Measurements from ENCODE around the gene CYB5R4.

DNA sequence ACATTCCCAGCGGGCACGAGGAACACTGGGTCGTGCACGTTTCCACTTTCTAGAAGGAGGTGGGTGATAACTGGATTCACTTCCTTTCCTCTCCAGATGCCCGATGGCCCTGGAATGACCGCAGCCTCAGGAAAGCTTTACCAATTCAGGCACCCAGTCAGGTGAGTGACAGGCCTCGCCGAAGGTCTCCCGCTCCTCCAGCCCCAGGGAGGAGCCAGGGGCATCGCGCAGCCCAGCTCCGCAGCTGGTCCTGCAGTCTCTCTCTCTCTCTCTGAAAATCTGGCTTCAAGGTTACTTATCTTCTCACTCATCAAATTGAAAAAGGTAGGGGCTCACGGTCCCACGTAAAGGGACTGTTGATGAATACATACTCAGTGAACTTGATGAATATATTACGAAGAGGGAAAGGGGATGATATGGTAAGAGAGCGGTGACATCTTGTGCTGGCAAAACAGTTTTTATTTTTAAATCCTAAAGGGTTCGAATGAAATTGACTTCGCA lies 5.4 kb upstream of the CYB5R4 start:
- TF ChIP-seq SIN3A (IDR thresholded peaks at IDR 0.05; ENCODE audit: low read depth, low read length) (no peak), SP1 (IDR thresholded peaks at IDR 0.05; ENCODE audit: low read depth, low read length) (no peak), E4F1 (IDR thresholded peaks at IDR 0.05; ENCODE audit: borderline replicate concordance, partially characterized antibody) (no peak), CEBPB (IDR thresholded peaks at IDR 0.05; ENCODE audit: borderline replicate concordance in 1 of 2, low read depth in 2 of 2, low read length in 2 of 2) (no peak), TAF1 (IDR thresholded peaks at IDR 0.05; ENCODE audit: borderline replicate concordance, low read depth, low read length) (no peak), CHD2 (IDR thresholded peaks at IDR 0.05; ENCODE audit: borderline replicate concordance, low read depth, low read length) (no peak), ATF2 (IDR thresholded peaks at IDR 0.05; ENCODE audit: low read length) (no peak), ATF7 (IDR thresholded peaks at IDR 0.05; ENCODE audit: low read depth) (no peak), PBX3 (IDR thresholded peaks at IDR 0.05; ENCODE audit: insufficient replicate concordance, low read depth, low read length) (no peak), REST (IDR thresholded peaks at IDR 0.05; ENCODE audit: low read depth, low read length) (no peak), USF1 (IDR thresholded peaks at IDR 0.05; ENCODE audit: borderline replicate concordance, extremely low read length, insufficient read depth, low read depth, low read length) (no peak)
- TF ChIP-seq, protein P1, sequence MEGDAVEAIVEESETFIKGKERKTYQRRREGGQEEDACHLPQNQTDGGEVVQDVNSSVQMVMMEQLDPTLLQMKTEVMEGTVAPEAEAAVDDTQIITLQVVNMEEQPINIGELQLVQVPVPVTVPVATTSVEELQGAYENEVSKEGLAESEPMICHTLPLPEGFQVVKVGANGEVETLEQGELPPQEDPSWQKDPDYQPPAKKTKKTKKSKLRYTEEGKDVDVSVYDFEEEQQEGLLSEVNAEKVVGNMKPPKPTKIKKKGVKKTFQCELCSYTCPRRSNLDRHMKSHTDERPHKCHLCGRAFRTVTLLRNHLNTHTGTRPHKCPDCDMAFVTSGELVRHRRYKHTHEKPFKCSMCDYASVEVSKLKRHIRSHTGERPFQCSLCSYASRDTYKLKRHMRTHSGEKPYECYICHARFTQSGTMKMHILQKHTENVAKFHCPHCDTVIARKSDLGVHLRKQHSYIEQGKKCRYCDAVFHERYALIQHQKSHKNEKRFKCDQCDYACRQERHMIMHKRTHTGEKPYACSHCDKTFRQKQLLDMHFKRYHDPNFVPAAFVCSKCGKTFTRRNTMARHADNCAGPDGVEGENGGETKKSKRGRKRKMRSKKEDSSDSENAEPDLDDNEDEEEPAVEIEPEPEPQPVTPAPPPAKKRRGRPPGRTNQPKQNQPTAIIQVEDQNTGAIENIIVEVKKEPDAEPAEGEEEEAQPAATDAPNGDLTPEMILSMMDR (IDR thresholded peaks at IDR 0.05 in 2 of 3, conservative IDR thresholded peaks at IDR 0.05 in 1 of 3; ENCODE audit: control insufficient read depth in 2 of 3, extremely low read depth in 1 of 3, insufficient read depth in 1 of 3, low read depth in 3 of 3, low read length in 3 of 3): no peak
- TF ChIP-seq, protein P2, sequence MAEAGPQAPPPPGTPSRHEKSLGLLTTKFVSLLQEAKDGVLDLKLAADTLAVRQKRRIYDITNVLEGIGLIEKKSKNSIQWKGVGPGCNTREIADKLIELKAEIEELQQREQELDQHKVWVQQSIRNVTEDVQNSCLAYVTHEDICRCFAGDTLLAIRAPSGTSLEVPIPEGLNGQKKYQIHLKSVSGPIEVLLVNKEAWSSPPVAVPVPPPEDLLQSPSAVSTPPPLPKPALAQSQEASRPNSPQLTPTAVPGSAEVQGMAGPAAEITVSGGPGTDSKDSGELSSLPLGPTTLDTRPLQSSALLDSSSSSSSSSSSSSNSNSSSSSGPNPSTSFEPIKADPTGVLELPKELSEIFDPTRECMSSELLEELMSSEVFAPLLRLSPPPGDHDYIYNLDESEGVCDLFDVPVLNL (IDR thresholded peaks at IDR 0.05; ENCODE audit: low read depth, low read length): no peak

Measured in GM12878 (cell line).